ENCODE data around the gene LBX2.
A peak's percentile ranks its signal among the peaks of the same experiment; 100 is the strongest.

The LBX2 gene

GRCh38 chr2:74515981-74516633 is 16.7 kb upstream of the LBX2 start:
- TF ChIP-seq GLIS3 (CRISPR knock-in tag; IDR thresholded peaks at IDR 0.05), result no peak
- TF ChIP-seq ISL1 (CRISPR knock-in tag; IDR thresholded peaks at IDR 0.05), result no peak
- no peak for TF ChIP-seq PATZ1 (CRISPR knock-in tag; IDR thresholded peaks at IDR 0.05; ENCODE audit: borderline replicate concordance)
- ATAC-seq, result no peak

GRCh38 chr2:74515271-74515980 is 16.0 kb upstream of the LBX2 start:
- no peak for TF ChIP-seq SNAI2 (CRISPR knock-in tag; IDR thresholded peaks at IDR 0.05)
- TF ChIP-seq CSDC2 (CRISPR knock-in tag; IDR thresholded peaks at IDR 0.05), result no peak
- TF ChIP-seq ARNTL (CRISPR knock-in tag; IDR thresholded peaks at IDR 0.05; ENCODE audit: borderline replicate concordance, low read depth), result no peak
- ATAC-seq, result no peak

- ATAC-seq, result peak; percentile 79
- TF ChIP-seq PATZ1 (CRISPR knock-in tag; IDR thresholded peaks at IDR 0.05; ENCODE audit: borderline replicate concordance) (no peak), CSDC2 (CRISPR knock-in tag; IDR thresholded peaks at IDR 0.05) (no peak), TCF4 (CRISPR knock-in tag; IDR thresholded peaks at IDR 0.05; ENCODE audit: borderline replicate concordance) (no peak), PPARA (CRISPR knock-in tag; IDR thresholded peaks at IDR 0.05; ENCODE audit: borderline replicate concordance) (no peak), ISL1 (CRISPR knock-in tag; IDR thresholded peaks at IDR 0.05) (no peak), CREB5 (CRISPR knock-in tag; IDR thresholded peaks at IDR 0.05; ENCODE audit: low read depth) (no peak), RARB (CRISPR knock-in tag; IDR thresholded peaks at IDR 0.05) (no peak), BACH2 (CRISPR knock-in tag; IDR thresholded peaks at IDR 0.05; ENCODE audit: borderline replicate concordance) (no peak), OSR1 (CRISPR knock-in tag; IDR thresholded peaks at IDR 0.05) (no peak)
Observed at GRCh38 chr2:74514368-74515270, 15.2 kb upstream of the LBX2 start, which contains the start of gene TLX2. TSS of gene TLX2 (plus strand) at chr2:74514450. CDS start at chr2:74514807, 357 bp downstream.

GRCh38 chr2:74513605-74514367 is 14.4 kb upstream of the LBX2 start:
- peak; percentile 18 for ATAC-seq
- TF ChIP-seq PATZ1 (CRISPR knock-in tag; IDR thresholded peaks at IDR 0.05; ENCODE audit: borderline replicate concordance), result peak; percentile 91; the same call in 1 of the 2 replicates
- no peak for TF ChIP-seq CSRNP3 (CRISPR knock-in tag; IDR thresholded peaks at IDR 0.05)
- peak; percentile 59; the same call in 1 of the 2 replicates for TF ChIP-seq GLIS3 (CRISPR knock-in tag; IDR thresholded peaks at IDR 0.05)
